Upper lobe of left lung (tissue), 6 donors: Measurements from ENCODE around the gene PPP2R2D. TPM values are rescaled to one million over a fixed set of nuclear protein-coding genes. Genes with fewer than 3 reads are reported as not detected.

Experiments
- ATAC-seq, 2 donors: fragments of 200-7000 bp; cut with Tn5 transposase; one replicate each; pipeline ENCODE4 v1.9.1; 2022; ENCODE audit warnings: mild to moderate bottlenecking in 2 of 2, moderate library complexity in 2 of 2; ENCODE audit not compliant: low FRiP score in 2 of 2
- DNase-seq, 2 donors: peaks; one replicate each; pipeline ENCODE4 v3.0.0-alpha.2; 2019 to 2020
- H3K27ac ChIP-seq, 4 donors: fragments of 200-600 bp; sonication (generic); one replicate each; pipeline ENCODE4 v1.5.1; 2016 to 2019
- H3K27me3 ChIP-seq, 4 donors: fragments of 200-600 bp; sonication (generic); one replicate each; pipeline ENCODE4 v1.5.1; 2017 to 2019
- H3K36me3 ChIP-seq, 4 donors: fragments of 200-600 bp; sonication (generic); one replicate each; pipeline ENCODE4 v1.5.1; 2016 to 2019
- H3K4me1 ChIP-seq, 4 donors: fragments of 200-600 bp; sonication (generic); one replicate each; pipeline ENCODE4 v1.5.1; 2018 to 2019
- H3K4me3 ChIP-seq, 4 donors: fragments of 200-600 bp; sonication (generic); one replicate each; pipeline ENCODE4 v1.5.1; 2017 to 2019; ENCODE audit warnings: mild to moderate bottlenecking in 2 of 4, moderate library complexity in 1 of 4
- H3K9me3 ChIP-seq, 4 donors: fragments of 200-600 bp; sonication (generic); one replicate each; pipeline ENCODE4 v1.5.1; 2018 to 2019
- EP300 ChIP-seq, 4 donors: sonication (generic); formaldehyde crosslinking; IDR thresholded peaks; one replicate each; pipeline ENCODE4 v1.5.1; 2017; ENCODE audit warnings: antibody characterized with exemption in 4 of 4, control low read depth in 2 of 4
- POLR2A ChIP-seq, 4 donors: fragments of 450-650 bp; IDR thresholded peaks; one replicate each; pipeline ENCODE4 v1.5.1; 2016 to 2017; ENCODE audit warnings: antibody characterized with exemption in 4 of 4, mild to moderate bottlenecking in 2 of 4
- POLR2AphosphoS5 ChIP-seq, 2 donors: sonication (generic); formaldehyde crosslinking; IDR thresholded peaks; one replicate each; pipeline ENCODE4 v1.5.1; 2017; ENCODE audit warnings: antibody characterized with exemption in 2 of 2
- WGBS, 2 donors: methylation state at CpG; one replicate each; pipeline ENCODE4 v1.1.5; 2017 to 2018; 5-methylcytosine and 5-hydroxymethylcytosine counted together
- total RNA-seq, 6 donors: library from RNA; depleted of rRNA in 4 of 6; stranded (reverse); fragments of >200 nt in 4 of 6; gene quantifications; one replicate each; pipeline versions ENCODE4 v1.1.0 to v1.2.1, GENCODE V29; 2016 to 2021
- TF ChIP-seq, protein P1 (sequence below), 6 experiments: fragments of 450-650 bp in 4 of 6; fragments of 200-600 bp in 2 of 6; sonication (generic) in 2 of 6; IDR thresholded peaks; one replicate each; pipeline ENCODE4 v1.5.1; 2016 to 2019; ENCODE audit warnings: antibody characterized with exemption in 6 of 6
- donor health status: DM: no; HTN: no; CAD: no; lungs with moderate emphysema.
- donor health status: DM: no; HTN: yes; CAD: no; lungs with severe emphysema.

PPP2R2D gene
- total RNA-seq, 6 donors from 2014 or later = 20.5 to 60.8 (median 28.7) TPM

DNA sequence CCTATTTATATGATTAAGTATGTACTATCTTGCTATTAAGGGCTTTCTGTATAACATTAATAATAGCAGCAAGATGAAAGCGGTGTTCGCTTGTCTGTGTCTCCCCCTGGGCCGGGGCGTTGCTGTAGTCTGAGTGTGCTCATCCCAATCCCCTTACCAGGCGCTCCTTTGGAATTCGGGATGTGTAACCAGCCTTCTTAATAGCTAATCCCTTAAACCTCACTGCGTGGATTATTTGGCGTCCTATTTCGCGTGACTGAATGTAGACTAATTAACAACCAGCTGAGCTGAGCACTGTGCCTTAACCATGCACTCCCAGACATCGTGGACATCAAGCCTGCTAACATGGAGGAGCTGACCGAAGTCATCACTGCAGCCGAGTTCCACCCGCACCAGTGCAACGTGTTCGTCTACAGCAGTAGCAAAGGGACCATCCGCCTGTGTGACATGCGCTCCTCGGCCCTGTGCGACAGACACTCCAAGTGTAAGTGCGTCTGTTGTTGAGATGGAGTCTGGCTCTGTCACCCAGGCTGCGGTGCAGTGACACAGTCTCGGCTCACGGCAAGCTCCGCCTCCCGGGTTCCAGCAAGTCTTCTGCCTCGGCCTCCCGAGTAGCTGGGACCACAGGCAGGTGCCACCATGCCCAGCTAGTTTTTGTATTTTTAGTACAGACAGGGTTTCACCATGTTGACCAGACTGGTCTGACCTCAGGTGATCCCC, 44.3 kb downstream of the PPP2R2D start:
- Histone ChIP-seq H3K4me1 (no peaks in the 10 kb centered on the region), H3K27ac (no peak overlapping the region), H3K36me3 (peaks cover 16 to 72% (median 57%) of the 10 kb centered on the region in 4 donors), H3K9me3 (no peaks in the 10 kb centered on the region), H3K27me3 (no peaks in the 10 kb centered on the region), H3K4me3 (no peak overlapping the region)
- TF ChIP-seq, protein P1, sequence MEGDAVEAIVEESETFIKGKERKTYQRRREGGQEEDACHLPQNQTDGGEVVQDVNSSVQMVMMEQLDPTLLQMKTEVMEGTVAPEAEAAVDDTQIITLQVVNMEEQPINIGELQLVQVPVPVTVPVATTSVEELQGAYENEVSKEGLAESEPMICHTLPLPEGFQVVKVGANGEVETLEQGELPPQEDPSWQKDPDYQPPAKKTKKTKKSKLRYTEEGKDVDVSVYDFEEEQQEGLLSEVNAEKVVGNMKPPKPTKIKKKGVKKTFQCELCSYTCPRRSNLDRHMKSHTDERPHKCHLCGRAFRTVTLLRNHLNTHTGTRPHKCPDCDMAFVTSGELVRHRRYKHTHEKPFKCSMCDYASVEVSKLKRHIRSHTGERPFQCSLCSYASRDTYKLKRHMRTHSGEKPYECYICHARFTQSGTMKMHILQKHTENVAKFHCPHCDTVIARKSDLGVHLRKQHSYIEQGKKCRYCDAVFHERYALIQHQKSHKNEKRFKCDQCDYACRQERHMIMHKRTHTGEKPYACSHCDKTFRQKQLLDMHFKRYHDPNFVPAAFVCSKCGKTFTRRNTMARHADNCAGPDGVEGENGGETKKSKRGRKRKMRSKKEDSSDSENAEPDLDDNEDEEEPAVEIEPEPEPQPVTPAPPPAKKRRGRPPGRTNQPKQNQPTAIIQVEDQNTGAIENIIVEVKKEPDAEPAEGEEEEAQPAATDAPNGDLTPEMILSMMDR (IDR thresholded peaks at IDR 0.05) = no peak
- no peak for TF ChIP-seq POLR2A (IDR thresholded peaks at IDR 0.05)
- no peak for TF ChIP-seq EP300 (IDR thresholded peaks at IDR 0.05)
- no peak for TF ChIP-seq POLR2AphosphoS5 (IDR thresholded peaks at IDR 0.05)
- ATAC-seq (no peak), DNase-seq (no peak)
- 96% methylated on average over 13 to 28 of the region's 28 CpGs for WGBS, 2 donors

DNA sequence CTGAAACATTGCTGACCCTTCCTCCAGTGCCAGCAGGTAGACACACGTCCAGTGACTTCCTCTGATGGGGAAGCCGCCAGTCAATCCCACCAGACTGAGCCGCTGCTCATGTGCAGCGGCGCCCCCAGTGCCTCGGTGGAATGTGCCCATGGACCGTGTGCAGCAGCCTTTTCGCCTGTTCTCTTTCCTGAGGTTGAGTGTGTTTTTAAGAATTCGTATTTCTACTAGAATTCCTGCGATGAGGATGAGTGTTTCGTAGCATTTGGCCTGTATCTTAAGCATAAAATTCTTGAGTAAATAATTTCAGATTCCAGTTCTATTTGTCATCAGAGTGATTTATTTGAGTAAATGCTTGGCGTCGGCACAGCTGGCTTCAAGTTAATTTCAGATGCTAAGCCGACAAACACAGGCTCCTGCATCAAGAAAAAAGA, 45.5 kb downstream of the PPP2R2D start:
- Histone ChIP-seq H3K27ac (no peak overlapping the region), H3K9me3 (no peaks in the 10 kb centered on the region), H3K27me3 (no peaks in the 10 kb centered on the region), H3K36me3 (peaks cover 17 to 72% (median 58%) of the 10 kb centered on the region in 4 donors), H3K4me3 (no peak overlapping the region), H3K4me1 (no peaks in the 10 kb centered on the region)
- ATAC-seq (no peak), DNase-seq (no peak)
- TF ChIP-seq POLR2AphosphoS5 (IDR thresholded peaks at IDR 0.05) (no peak), POLR2A (IDR thresholded peaks at IDR 0.05) (no peak), EP300 (IDR thresholded peaks at IDR 0.05) (no peak)
- TF ChIP-seq, protein P1 (IDR thresholded peaks at IDR 0.05) = no peak
- 74 to 80% methylated on average over 14 of the region's 14 CpGs for WGBS, 2 donors

DNA sequence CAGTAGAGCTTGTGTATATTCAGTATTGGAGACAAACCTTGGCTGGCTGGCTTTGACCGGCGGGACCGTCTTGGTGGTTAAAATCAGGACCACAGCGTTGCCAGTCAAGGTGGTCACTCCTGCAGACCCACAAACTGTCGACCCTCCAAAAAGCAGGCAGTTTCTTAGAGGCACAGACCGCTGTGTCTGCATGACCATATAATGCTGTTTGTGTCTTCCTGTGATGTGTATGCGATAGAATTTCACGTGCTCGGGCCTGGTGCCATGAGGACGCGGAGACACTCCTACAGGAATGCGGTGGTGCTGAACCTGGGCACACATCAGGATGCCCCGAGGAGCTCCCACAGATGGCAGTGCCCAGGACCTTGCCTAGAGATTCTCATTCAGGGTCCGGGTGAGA, 46.1 kb downstream of the PPP2R2D start:
- no peaks in the 10 kb centered on the region for H3K9me3 ChIP-seq
- TF ChIP-seq EP300 (IDR thresholded peaks at IDR 0.05) = no peak
- TF ChIP-seq POLR2AphosphoS5 (IDR thresholded peaks at IDR 0.05) = no peak
- TF ChIP-seq, protein P1 (IDR thresholded peaks at IDR 0.05) = no peak
- no peak for TF ChIP-seq POLR2A (IDR thresholded peaks at IDR 0.05)
- no peak overlapping the region for H3K27ac ChIP-seq
- WGBS, 2 donors = 98 to 99% methylated on average over 13 to 14 of the region's 14 CpGs
- no peak overlapping the region for H3K4me3 ChIP-seq
- H3K4me1 ChIP-seq = no peaks in the 10 kb centered on the region
- H3K27me3 ChIP-seq = no peaks in the 10 kb centered on the region
- DNase-seq = no peak
- peaks cover 21 to 72% (median 60%) of the 10 kb centered on the region in 4 donors for H3K36me3 ChIP-seq
- no peak for ATAC-seq

DNA sequence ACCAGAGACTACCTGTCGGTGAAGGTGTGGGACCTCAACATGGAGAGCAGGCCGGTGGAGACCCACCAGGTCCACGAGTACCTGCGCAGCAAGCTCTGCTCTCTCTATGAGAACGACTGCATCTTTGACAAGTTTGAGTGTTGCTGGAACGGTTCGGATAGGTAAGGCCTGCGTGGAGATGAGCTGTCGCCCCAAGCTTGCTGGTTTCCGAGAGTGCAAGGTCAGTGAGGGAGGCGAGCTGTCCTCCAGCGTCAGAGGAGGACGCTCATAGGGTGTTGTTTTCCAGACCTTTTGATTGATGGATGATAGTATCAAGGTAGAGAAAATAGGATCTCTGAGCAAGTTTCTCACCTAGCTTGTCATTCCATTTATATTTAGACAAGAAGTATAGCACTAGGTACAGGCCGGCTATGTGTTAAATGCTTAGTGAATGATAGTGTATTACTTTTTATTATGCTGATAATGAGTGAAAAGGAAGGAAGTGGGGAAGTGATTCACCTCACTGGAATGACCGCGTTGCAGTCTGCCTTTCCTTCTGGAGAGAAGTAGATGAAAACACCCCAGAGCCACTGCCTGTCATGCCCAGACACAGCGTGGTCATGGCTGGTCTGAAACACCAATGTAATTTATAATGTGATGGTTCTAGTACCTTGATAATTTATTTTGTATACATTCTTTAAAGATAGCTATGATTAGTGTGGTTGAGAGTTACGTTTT, 47.0 kb downstream of the PPP2R2D start:
- TF ChIP-seq, protein P1 (IDR thresholded peaks at IDR 0.05) = no peak
- TF ChIP-seq POLR2A (IDR thresholded peaks at IDR 0.05) (no peak), EP300 (IDR thresholded peaks at IDR 0.05) (no peak), POLR2AphosphoS5 (IDR thresholded peaks at IDR 0.05) (no peak)
- Histone ChIP-seq H3K27me3 (no peaks in the 10 kb centered on the region), H3K4me1 (no peaks in the 10 kb centered on the region), H3K9me3 (no peaks in the 10 kb centered on the region), H3K36me3 (peaks cover 21 to 70% (median 60%) of the 10 kb centered on the region in 4 donors), H3K27ac (no peak overlapping the region), H3K4me3 (no peak overlapping the region)
- ATAC-seq (no peak), DNase-seq (no peak)
- 87 to 88% methylated on average over 18 of the region's 18 CpGs for WGBS, 2 donors
